Measurements from ENCODE around the gene CIB1.

- TF ChIP-seq RAD21 (IDR thresholded peaks at IDR 0.05; ENCODE audit: low read length): peak; percentile 90
- peak; percentile 65 for TF ChIP-seq CTCF (IDR thresholded peaks at IDR 0.05)
- TF ChIP-seq, protein P1, sequence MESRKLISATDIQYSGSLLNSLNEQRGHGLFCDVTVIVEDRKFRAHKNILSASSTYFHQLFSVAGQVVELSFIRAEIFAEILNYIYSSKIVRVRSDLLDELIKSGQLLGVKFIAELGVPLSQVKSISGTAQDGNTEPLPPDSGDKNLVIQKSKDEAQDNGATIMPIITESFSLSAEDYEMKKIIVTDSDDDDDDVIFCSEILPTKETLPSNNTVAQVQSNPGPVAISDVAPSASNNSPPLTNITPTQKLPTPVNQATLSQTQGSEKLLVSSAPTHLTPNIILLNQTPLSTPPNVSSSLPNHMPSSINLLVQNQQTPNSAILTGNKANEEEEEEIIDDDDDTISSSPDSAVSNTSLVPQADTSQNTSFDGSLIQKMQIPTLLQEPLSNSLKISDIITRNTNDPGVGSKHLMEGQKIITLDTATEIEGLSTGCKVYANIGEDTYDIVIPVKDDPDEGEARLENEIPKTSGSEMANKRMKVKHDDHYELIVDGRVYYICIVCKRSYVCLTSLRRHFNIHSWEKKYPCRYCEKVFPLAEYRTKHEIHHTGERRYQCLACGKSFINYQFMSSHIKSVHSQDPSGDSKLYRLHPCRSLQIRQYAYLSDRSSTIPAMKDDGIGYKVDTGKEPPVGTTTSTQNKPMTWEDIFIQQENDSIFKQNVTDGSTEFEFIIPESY (IDR thresholded peaks at IDR 0.05; ENCODE audit: borderline replicate concordance, low read depth): no peak
- TF ChIP-seq MXI1 (IDR thresholded peaks at IDR 0.05; ENCODE audit: low read depth, low read length): no peak
- no peak for TF ChIP-seq TEAD4 (IDR thresholded peaks at IDR 0.05; ENCODE audit: borderline replicate concordance, insufficient read depth)
- no peak for TF ChIP-seq TAF1 (IDR thresholded peaks at IDR 0.05; ENCODE audit: borderline replicate concordance, low read depth, low read length)
- TF ChIP-seq PBX3 (IDR thresholded peaks at IDR 0.05): no peak
Measured at GRCh38 chr15:90221246-90221900, 12.4 kb downstream of the CIB1 start.

Measured in SK-N-SH (cell line).